ENCODE data around the gene PFKFB4.

PFKFB4 gene

DNA sequence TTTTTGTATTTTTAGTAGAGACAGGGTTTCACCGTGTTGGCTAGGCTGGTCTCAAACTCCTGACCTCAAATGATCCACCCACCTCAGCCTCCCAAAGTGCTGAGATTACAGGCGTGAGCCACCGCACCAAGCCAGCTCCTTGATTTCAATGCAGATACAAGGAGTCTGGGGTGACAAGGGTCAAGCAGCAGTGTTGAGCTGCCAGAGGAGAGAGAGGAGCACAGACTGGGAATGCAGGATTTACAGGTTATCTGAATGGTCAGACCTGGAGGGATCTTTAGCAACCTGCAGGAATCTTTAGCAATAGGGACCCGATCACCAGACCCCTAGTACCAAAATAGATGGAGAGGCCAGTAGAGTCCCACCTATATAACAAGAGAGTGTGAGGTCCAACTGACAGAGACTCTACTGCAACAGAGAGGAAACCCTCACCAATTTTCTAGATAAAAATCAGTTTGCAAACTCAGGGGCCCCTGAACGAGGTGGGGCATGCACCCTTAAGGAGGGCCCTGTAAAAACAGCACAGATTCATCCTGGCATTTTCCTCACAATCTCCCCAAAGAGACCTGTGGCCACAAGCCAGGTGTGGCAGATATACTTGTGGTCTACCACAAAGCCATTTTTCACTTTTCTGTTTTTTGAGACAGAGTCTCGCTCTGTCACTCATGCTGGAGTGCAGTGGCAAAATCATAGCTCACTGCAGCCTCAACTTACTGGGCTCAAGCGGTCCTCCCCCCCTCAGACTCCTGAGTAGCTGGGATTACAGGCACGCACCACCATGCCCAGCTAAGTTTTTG is 42.0 kb downstream of the PFKFB4 start:
- DNase-seq (no peak), ATAC-seq (peak; percentile 29)
- Mint-ChIP-seq H3K4me1 (peaks cover 54% of the 10 kb centered on the region), H3K27me3 (no peaks in the 10 kb centered on the region), H3K4me3 (no peak overlapping the region), H3K9me3 (no peaks in the 10 kb centered on the region), H3K36me3 (ENCODE audit: low read depth) (no peaks in the 10 kb centered on the region), H3K27ac (no peak overlapping the region)

DNA sequence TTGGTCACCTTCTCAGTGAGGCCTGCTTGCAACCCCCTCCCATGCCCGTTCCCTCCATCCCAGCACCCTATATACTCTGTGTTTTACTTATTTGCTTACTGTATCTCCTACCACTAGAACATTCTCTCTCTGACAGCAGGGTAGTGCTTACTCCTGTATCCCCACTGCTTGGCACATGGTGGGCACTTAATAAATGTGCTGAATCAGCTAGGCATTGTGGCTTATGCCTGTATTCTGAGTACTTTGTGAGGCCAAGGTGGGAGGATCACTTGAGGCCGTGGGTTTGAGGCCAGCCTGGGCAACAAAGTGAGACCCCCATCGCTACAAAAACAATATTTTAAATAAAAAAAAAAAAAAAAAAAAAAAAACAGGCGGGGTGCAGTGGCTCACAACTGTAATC is 45.1 kb downstream of the PFKFB4 start:
- H3K36me3 Mint-ChIP-seq (ENCODE audit: low read depth): no peaks in the 10 kb centered on the region
- H3K9me3 Mint-ChIP-seq: no peaks in the 10 kb centered on the region
- H3K4me3 Mint-ChIP-seq: no peak overlapping the region
- peaks cover 42% of the 10 kb centered on the region for H3K4me1 Mint-ChIP-seq
- DNase-seq: no peak
- H3K27ac Mint-ChIP-seq: no peak overlapping the region
- ATAC-seq: no peak
- no peaks in the 10 kb centered on the region for H3K27me3 Mint-ChIP-seq

DNA sequence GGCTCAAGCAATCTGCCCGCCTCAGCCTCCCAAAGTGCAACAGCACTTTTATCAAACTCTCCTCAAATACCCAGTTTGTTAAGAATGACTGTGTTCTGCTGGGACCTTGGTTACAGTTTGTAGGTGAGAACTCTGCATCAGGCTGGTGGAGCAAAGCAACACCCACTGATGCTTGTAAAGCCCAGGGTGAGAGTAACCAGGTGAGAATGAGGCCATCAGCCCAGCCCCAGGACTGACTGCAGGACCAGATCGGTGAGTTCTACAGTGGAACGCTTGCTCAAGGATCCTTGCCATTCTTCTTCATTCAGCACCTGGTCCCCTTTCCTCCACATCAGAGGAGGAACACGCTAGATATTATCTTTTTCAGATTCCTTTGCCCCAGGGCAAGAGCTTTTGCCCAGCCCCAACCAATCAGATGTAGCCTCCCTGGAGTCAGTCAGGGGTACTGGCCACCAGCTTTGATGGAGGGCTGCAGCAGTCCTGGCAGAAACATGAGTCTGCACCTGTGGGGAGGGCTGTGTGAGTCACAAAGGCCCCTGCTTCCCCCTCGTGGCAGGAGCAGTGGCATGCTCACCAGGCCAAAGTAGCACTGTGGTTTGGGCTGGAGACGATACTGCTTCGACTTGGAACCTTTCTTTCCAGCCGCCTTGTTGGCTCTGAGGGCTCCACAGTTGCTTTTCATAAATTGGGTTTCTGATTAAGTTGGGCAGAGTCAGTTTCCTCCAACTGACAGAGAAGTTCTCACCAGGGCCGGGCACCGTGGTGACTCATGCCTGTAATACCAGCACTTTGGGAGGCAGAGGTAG is 49.1 kb downstream of the PFKFB4 start:
- H3K27ac Mint-ChIP-seq: peak overlapping the region; percentile 73
- H3K9me3 Mint-ChIP-seq: no peaks in the 10 kb centered on the region
- DNase-seq: peak; percentile 71
- ATAC-seq: peak; percentile 90
- H3K27me3 Mint-ChIP-seq: no peaks in the 10 kb centered on the region
- no peak overlapping the region for H3K4me3 Mint-ChIP-seq
- no peaks in the 10 kb centered on the region for H3K36me3 Mint-ChIP-seq (ENCODE audit: low read depth)
- peaks cover 39% of the 10 kb centered on the region for H3K4me1 Mint-ChIP-seq

DNA sequence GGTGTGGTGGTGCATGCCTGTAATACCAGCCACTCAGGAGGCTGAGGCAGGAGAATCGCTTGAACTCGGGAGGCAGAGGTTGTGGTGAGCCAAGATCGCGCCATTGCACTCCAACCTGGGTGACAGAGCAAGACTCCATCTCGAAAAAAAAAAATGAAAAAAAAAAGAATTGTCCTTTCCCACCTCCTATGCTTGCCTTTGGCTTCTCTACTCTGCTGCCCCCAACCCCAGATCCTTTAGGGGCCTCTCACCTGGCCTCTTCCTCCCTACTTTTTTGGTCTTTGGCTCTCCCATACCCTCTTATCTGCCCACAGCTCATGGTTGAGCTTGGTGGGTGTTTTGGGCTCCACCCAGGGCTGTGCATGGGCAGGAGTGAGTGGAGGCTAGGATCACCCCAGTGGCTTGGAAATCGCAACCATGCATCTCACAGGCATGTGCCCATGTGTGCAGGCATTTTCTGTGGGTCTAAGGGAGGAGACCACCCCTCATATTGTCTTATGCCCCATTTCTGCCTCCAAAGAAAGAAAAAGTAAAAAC is 50.6 kb downstream of the PFKFB4 start:
- H3K27me3 Mint-ChIP-seq: no peaks in the 10 kb centered on the region
- DNase-seq (no peak), ATAC-seq (no peak)
- no peaks in the 10 kb centered on the region for H3K9me3 Mint-ChIP-seq
- H3K4me1 Mint-ChIP-seq: peaks cover 44% of the 10 kb centered on the region
- H3K27ac Mint-ChIP-seq: no peak overlapping the region
- H3K4me3 Mint-ChIP-seq: no peak overlapping the region
- no peaks in the 10 kb centered on the region for H3K36me3 Mint-ChIP-seq (ENCODE audit: low read depth)

DNA sequence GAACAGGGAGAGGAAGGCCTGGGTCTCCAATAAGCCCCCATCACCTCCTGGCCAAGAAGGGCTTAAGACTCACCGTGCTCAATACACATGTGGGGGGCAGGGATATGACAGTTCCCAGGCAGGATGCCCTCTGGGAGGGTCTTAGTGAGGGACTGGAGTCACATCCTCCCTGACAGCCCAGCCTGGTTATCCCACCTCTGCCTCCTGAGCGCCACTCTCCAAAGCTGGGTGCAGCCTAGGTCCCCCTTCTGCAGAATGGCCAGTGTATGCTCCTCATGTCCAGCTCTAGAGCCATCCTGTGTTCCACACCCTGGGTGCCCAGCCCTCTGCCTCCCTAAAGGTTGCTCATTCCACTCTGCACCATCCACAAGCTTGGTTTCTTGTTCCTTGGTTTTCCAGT is 51.5 kb downstream of the PFKFB4 start:
- ATAC-seq (no peak), DNase-seq (no peak)
- peaks cover 44% of the 10 kb centered on the region for H3K4me1 Mint-ChIP-seq
- peak overlapping the region; percentile 77 for H3K4me3 Mint-ChIP-seq
- no peaks in the 10 kb centered on the region for H3K9me3 Mint-ChIP-seq
- no peaks in the 10 kb centered on the region for H3K27me3 Mint-ChIP-seq
- H3K36me3 Mint-ChIP-seq (ENCODE audit: low read depth): peaks cover 2% of the 10 kb centered on the region
- no peak overlapping the region for H3K27ac Mint-ChIP-seq

DNA sequence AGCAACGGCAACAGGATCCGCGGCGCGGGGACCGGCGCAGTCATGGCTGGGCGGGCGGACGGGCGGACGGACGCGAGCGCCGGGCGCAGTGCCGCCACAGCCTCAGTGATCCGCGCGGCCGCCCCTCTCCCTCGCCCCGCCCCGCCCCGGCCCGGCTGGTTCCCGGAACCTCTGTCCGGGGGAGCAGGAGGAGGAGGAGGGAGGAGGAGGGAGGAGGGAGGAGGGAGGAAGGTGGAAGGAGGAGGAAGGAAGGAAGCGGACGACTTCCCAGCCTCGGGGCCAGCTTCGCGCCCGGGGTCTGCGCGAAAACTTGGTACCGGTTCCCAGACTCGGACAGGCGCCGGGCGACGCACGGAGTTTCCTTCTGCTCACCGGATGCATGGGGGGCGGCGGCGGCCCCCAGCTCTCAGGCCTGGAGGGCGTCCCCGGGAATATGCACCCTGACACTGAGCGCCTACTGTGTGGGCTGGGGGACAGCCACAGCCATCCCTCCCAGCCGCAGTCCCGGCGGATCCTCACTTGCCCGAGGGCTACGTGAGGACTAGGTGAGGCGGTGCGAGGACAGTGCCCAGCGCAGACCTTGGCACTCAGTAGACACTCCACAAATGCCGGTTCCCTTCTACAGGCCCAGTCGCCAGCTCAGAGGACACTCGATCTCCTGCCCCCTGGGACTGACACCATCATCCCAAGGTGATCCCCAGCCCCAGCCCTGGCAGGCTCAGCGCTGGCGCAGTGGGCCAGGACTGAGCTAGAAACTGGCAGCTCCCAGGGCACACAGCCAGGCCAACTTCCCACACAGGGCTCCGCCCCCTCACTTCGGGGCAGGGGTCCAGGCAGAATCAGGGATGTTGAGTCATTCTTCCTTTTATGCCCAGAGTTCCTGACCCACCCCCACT is 52.3 kb downstream of the PFKFB4 start, which contains the start of gene SHISA5:
SHISA5 (minus strand) TSS at position 124 of the 896 bp plus-strand sequence; CDS start at position 44, 80 bp downstream.
- DNase-seq (peak; percentile 69), ATAC-seq (peak; percentile 49)
- Mint-ChIP-seq H3K4me3 (peak within 1 kb of the TSS; percentile 77), H3K27ac (peak within 1 kb of the TSS; percentile 54), H3K27me3 (no peaks in the 10 kb centered on the region), H3K36me3 (ENCODE audit: low read depth) (peaks cover 5% of the 10 kb centered on the region), H3K4me1 (peaks cover 44% of the 10 kb centered on the region), H3K9me3 (no peaks in the 10 kb centered on the region)

DNA sequence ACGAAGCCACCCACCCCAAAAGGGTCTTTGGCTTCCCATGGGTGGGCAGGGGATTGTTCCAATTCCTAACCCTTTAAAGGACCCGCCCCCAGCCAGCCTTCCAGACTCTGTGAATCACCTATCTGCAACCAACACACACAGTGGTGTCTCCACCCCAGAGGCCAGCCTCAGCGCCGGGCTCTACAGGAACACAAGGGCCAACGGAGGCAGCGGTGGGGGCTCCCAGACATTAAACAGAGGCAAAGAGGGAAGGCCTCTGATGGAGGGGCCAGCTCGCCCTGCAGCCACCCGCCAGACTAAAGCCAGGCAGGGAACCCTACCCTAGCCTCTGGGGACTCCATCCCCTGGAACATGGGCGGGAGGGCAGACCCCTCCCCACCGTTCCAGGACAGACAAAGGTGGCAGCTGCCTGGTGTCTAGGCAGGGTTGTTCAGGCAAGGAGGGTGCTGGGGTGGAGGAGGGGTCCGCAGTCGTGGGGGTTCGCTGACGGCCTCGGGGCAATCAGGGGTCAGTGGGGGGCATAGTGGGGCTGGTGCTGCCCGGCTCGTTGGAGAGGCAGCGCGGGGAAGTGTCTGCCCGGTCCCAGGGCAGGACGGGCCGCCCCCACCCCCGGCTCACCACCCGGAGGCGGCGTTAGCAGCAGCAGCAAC is 53.1 kb downstream of the PFKFB4 start:
- ATAC-seq: no peak

DNA sequence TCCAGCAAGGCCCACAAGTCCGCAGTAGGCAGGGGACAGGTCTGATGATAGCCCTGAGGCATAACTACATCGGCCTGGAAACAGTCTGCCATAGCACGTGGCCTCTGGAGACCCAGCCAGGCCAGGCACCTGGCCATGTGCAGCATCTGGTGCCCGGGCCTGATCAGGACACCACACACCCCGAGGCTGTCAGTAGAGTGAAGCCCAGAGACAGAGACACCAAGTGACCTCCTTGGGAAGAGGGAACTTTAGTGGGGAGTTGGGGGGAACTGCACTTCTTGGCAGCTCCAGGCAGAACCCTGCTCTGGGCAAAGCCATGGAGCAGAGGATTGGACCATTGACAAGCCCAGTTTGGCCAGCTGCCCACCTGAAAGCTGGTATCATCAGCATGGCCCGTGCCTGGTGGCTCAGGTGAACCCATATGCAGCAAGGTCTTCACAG is 53.9 kb downstream of the PFKFB4 start:
- H3K4me1 Mint-ChIP-seq: peaks cover 39% of the 10 kb centered on the region
- H3K4me3 Mint-ChIP-seq: peak overlapping the region; percentile 77
- no peak for ATAC-seq
- H3K27ac Mint-ChIP-seq: peak overlapping the region; percentile 54
- no peak for DNase-seq
- no peaks in the 10 kb centered on the region for H3K9me3 Mint-ChIP-seq
- H3K36me3 Mint-ChIP-seq (ENCODE audit: low read depth): peaks cover 12% of the 10 kb centered on the region
- H3K27me3 Mint-ChIP-seq: no peaks in the 10 kb centered on the region

More for the DNA sequence above, 53.1 kb downstream of the PFKFB4 start:
- peak; percentile 41 for DNase-seq
- Mint-ChIP-seq H3K27me3 (no peaks in the 10 kb centered on the region), H3K27ac (peak overlapping the region; percentile 54), H3K4me1 (peaks cover 44% of the 10 kb centered on the region), H3K4me3 (peak overlapping the region; percentile 77), H3K36me3 (ENCODE audit: low read depth) (peaks cover 7% of the 10 kb centered on the region), H3K9me3 (no peaks in the 10 kb centered on the region)

DNA sequence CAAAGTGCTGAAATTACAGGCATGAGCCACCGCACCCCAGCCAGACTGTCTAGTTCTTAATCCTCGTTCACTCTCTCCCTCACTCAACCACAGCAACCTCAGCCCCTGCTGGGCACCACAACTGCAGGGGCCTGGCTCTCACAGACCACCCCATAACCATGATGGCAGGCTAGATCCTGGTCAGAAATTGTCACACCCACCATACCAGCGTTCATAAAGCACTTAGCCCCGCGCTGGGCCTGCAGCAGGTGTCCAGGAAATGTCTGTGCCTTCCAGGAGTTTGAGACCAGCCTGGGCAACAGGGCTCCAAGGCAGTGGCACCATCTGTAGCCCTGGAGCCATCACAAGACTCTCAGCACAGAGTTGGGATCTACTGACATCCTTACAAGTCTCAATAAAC is 54.5 kb downstream of the PFKFB4 start:
- Mint-ChIP-seq H3K27me3 (no peaks in the 10 kb centered on the region), H3K4me1 (peaks cover 33% of the 10 kb centered on the region), H3K9me3 (no peaks in the 10 kb centered on the region), H3K36me3 (ENCODE audit: low read depth) (peaks cover 15% of the 10 kb centered on the region), H3K4me3 (peak overlapping the region; percentile 77), H3K27ac (no peak overlapping the region)
- no peak for ATAC-seq
- no peak for DNase-seq

DNA sequence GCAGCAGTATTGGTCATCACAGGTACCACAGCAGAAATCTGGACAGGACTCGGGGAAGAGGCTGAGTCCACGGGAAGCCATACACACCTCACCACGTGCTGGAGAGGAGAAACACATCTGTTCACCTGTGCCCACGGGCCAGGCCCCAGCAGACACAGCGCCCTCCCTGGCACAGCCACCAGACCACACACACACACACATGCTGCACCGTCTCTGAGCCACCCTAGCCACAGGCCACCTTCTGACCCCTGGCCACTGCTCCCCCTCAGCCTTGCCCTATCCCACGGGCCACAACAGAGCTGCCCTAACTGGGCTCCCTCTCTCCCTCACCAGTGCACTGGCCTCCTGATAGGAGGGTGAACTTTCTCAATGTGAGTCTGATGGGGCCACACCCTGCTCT is 55.4 kb downstream of the PFKFB4 start:
- Mint-ChIP-seq H3K27ac (no peak overlapping the region), H3K4me3 (no peak overlapping the region), H3K36me3 (ENCODE audit: low read depth) (peaks cover 15% of the 10 kb centered on the region), H3K9me3 (no peaks in the 10 kb centered on the region), H3K27me3 (no peaks in the 10 kb centered on the region), H3K4me1 (peaks cover 27% of the 10 kb centered on the region)
- DNase-seq: no peak
- ATAC-seq: no peak

DNA sequence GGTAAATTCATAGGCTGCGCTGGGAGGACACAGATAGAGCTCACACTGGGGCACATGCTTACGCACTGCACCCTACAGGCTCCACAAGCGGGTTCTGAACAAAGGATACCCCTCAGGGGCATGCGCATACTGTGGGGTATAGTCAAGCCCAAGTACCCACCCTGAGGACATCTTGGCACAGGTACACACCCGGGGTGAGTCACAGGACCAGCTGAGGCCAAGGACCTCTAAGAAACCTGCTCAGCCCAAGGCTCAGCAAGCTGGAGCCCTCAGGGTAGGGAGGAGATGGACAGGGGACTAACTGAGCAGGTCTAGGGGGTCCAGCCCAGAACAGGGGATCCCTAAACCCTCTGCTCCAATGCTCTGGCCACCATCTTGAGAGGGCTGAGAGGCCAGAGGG is 55.9 kb downstream of the PFKFB4 start:
- H3K9me3 Mint-ChIP-seq: no peaks in the 10 kb centered on the region
- peaks cover 15% of the 10 kb centered on the region for H3K36me3 Mint-ChIP-seq (ENCODE audit: low read depth)
- no peak overlapping the region for H3K4me3 Mint-ChIP-seq
- no peak for ATAC-seq
- H3K27ac Mint-ChIP-seq: no peak overlapping the region
- peaks cover 24% of the 10 kb centered on the region for H3K4me1 Mint-ChIP-seq
- DNase-seq: no peak
- H3K27me3 Mint-ChIP-seq: no peaks in the 10 kb centered on the region

DNA sequence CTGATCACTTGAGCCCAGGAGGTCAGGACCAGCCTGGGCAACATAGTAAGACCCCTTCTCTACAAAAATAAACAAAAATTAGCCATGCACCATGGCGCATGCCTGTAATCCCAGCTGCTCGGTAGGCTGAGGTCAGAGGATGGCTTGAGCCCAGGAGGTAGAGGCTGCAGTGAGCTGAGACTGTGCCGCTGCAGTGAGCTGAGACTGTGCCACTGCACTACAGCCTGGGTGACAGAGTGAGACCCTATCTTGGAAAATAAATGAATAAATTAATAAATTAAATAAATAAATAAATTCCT is 63.5 kb downstream of the PFKFB4 start:
- Mint-ChIP-seq H3K27ac (no peak overlapping the region), H3K27me3 (no peaks in the 10 kb centered on the region), H3K9me3 (no peaks in the 10 kb centered on the region), H3K36me3 (ENCODE audit: low read depth) (peaks cover 7% of the 10 kb centered on the region), H3K4me3 (no peak overlapping the region), H3K4me1 (no peaks in the 10 kb centered on the region)
- no peak for ATAC-seq
- DNase-seq: no peak

DNA sequence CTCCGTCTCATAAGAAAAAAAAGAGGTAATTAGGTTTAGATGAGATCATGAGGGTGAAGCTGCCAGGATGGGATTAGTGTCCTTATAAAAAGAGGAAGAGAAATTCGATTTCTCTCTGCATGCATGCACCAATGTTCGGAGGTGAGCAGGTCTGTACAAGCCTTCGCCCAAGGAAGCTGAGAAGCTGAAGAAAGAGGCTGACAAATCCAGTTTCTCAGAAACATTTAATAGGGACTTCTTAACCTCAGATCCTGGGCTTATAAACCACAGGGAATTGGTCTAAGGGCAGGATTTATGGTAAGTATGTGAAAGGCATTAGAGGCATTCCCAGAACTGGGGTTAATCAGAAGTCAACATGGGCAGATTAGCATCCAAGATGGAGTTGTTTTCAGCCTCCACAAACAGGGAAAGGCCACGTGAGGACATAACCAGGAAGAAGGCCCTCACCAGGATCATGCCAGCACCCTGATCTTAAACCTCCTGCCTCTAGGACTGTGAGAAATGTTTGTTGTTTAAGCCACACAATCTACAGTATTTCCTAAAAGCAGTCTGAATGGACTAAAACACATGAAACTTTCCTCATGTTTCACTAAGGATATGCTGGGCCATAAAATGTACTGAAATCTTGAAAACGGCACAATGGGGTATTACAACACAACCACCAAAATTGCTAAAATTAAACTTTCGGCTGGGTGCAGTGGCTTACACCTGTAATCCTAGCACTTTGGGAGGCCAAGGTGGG is 64.0 kb downstream of the PFKFB4 start:
- ATAC-seq: no peak
- H3K27me3 Mint-ChIP-seq: no peaks in the 10 kb centered on the region
- no peak overlapping the region for H3K27ac Mint-ChIP-seq
- H3K4me3 Mint-ChIP-seq: no peak overlapping the region
- H3K9me3 Mint-ChIP-seq: no peaks in the 10 kb centered on the region
- DNase-seq: no peak
- H3K36me3 Mint-ChIP-seq (ENCODE audit: low read depth): peaks cover 4% of the 10 kb centered on the region
- H3K4me1 Mint-ChIP-seq: no peaks in the 10 kb centered on the region

Measured in activated naive CD8-positive, alpha-beta T cell treated with anti-CD3 and anti-CD28 coated beads, Interleukin-2, amount 50 U/mL, for 24 hours (primary cell).